ENCODE measurements around the gene FNDC5. TPM values are rescaled to one million over a fixed set of nuclear protein-coding genes. Genes with fewer than 3 reads are reported as not detected.

Gene FNDC5
- total and polyA plus RNA-seq, 2 experiments from 2014 or later, result 9.0 to 11.2 TPM

GRCh38 chr1:32868085-32868484 is 2.6 kb downstream of the FNDC5 start:
- Histone ChIP-seq H3K4me3 (no peak overlapping the region), H3K27me3 (peaks cover 20% of the 10 kb centered on the region), H3K9me2 (replicated peaks; ENCODE audit: insufficient read depth) (no peaks in the 10 kb centered on the region), H2AFZ (no peak overlapping the region), H3K79me2 (no peaks in the 10 kb centered on the region), H4K20me1 (ENCODE audit: insufficient read depth, poor library complexity, severe bottlenecking) (no peaks in the 10 kb centered on the region), H3K36me3 (replicated peaks; ENCODE audit: insufficient read depth, low read depth) (no peaks in the 10 kb centered on the region), H3K27ac (no peak overlapping the region), H3K9me3 (ENCODE audit: low read depth) (no peaks in the 10 kb centered on the region), H3K4me1 (ENCODE audit: insufficient read depth) (peaks cover 11% of the 10 kb centered on the region), H3K4me2 (no peak overlapping the region)
- WGBS (ENCODE audit: low lambda C conversion rate, missing lambda C conversion rate), result 94% methylated on average over 13 of the region's 13 CpGs
- TF ChIP-seq CTCF (IDR thresholded peaks at IDR 0.05; ENCODE audit: poor library complexity) (no peak), EZH2 (IDR thresholded peaks at IDR 0.05; ENCODE audit: borderline replicate concordance) (no peak)
- DNase-seq (ENCODE audit: low spot score), result no peak

- H3K27me3 ChIP-seq, result peaks cover 20% of the 10 kb centered on the region
- no peaks in the 10 kb centered on the region for H3K9me3 ChIP-seq (ENCODE audit: low read depth)
Measured at GRCh38 chr1:32867671-32868070, 3.0 kb downstream of the FNDC5 start.

GRCh38 chr1:32867151-32867550 is 3.6 kb downstream of the FNDC5 start:
- no peak overlapping the region for H3K4me3 ChIP-seq
- no peak overlapping the region for H3K27ac ChIP-seq
- H3K4me2 ChIP-seq, result no peak overlapping the region
- H2AFZ ChIP-seq, result no peak overlapping the region
- no peaks in the 10 kb centered on the region for H3K9me2 ChIP-seq (replicated peaks; ENCODE audit: insufficient read depth)
- H3K27me3 ChIP-seq, result peaks cover 18% of the 10 kb centered on the region
- H3K4me1 ChIP-seq (ENCODE audit: insufficient read depth), result peaks cover 11% of the 10 kb centered on the region
- H3K79me2 ChIP-seq, result no peaks in the 10 kb centered on the region
- H4K20me1 ChIP-seq (ENCODE audit: insufficient read depth, poor library complexity, severe bottlenecking), result no peaks in the 10 kb centered on the region
- no peaks in the 10 kb centered on the region for H3K36me3 ChIP-seq (replicated peaks; ENCODE audit: insufficient read depth, low read depth)
- no peak for DNase-seq (ENCODE audit: low spot score)
- 91% methylated on average over 5 of the region's 5 CpGs for WGBS (ENCODE audit: low lambda C conversion rate, missing lambda C conversion rate)
- no peaks in the 10 kb centered on the region for H3K9me3 ChIP-seq (ENCODE audit: low read depth)
- no peak for TF ChIP-seq EZH2phosphoT487 (IDR thresholded peaks at IDR 0.05; ENCODE audit: low read depth, severe bottlenecking, unreplicated experiment)
- no peak for TF ChIP-seq CTCF (IDR thresholded peaks at IDR 0.05; ENCODE audit: poor library complexity)
- TF ChIP-seq EZH2 (IDR thresholded peaks at IDR 0.05; ENCODE audit: borderline replicate concordance), result no peak

More at GRCh38 chr1:32867671-32868070, 3.0 kb downstream of the FNDC5 start:
- no peaks in the 10 kb centered on the region for H4K20me1 ChIP-seq (ENCODE audit: insufficient read depth, poor library complexity, severe bottlenecking)
- H3K79me2 ChIP-seq, result no peaks in the 10 kb centered on the region
- no peak overlapping the region for H3K4me3 ChIP-seq
- TF ChIP-seq EZH2 (IDR thresholded peaks at IDR 0.05; ENCODE audit: borderline replicate concordance) (no peak), CTCF (IDR thresholded peaks at IDR 0.05; ENCODE audit: poor library complexity) (no peak), EZH2phosphoT487 (IDR thresholded peaks at IDR 0.05; ENCODE audit: low read depth, severe bottlenecking, unreplicated experiment) (no peak)
- peaks cover 11% of the 10 kb centered on the region for H3K4me1 ChIP-seq (ENCODE audit: insufficient read depth)
- H2AFZ ChIP-seq, result no peak overlapping the region
- H3K27ac ChIP-seq, result no peak overlapping the region
- DNase-seq (ENCODE audit: low spot score), result no peak
- H3K36me3 ChIP-seq (replicated peaks; ENCODE audit: insufficient read depth, low read depth), result no peaks in the 10 kb centered on the region
- WGBS (ENCODE audit: low lambda C conversion rate, missing lambda C conversion rate), result 97% methylated on average over 7 of the region's 7 CpGs
- H3K9me2 ChIP-seq (replicated peaks; ENCODE audit: insufficient read depth), result no peaks in the 10 kb centered on the region
- H3K4me2 ChIP-seq, result no peak overlapping the region
